GM18909 (cell line): ENCODE results near the gene CFAP54.
"Not testable (repeated sequence)": the region's sequence is repeated elsewhere in the genome, so short reads cannot be mapped to it uniquely, and the experiment has no call there.

Experiments
- ATAC-seq: cut with Tn5 transposase; IDR thresholded peaks from one replicate; pipeline ENCODE4 v1.9.1; 2021; ENCODE audit warnings: mild to moderate bottlenecking; ENCODE audit not compliant: unreplicated experiment, poor library complexity

The CFAP54 gene

DNA sequence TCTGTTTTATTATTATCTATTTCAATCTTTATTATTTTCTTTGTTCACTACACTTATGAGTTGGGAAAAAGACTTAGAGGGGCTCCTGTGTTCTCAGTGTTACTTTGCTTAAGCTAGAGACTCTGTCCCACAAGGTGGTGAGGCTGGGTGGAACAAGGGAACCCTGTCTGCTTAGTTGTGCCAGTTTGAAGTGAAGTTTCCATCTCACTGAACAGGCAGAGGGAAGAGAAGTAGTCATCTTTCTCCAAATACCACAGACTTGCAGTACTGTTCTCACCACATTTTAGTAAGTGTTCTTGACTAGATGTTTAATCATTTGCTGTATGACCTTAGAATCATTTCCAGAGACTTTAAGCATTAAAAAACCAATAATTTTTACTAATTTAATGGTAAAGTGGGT is 222.0 kb downstream of the CFAP54 start:
- no peak for ATAC-seq

DNA sequence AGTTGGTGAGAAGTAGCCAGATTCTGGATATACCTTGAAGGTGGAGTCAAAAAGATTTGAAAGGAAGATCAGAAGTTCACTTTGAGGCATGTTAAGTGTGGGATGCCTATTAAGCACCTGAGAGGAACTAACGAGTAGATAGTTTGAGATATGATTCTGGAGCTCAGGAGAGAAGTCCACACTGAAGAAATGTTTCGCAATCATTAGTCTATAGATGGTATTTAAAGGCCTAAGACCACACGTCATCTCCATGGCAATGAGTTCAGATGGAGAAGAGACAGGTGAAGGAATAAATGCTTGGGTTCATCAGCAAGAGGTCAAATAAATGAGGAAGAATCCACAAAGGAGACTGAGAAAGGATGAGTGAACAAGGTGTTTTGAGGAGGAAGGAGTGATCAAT is 224.8 kb downstream of the CFAP54 start:
- ATAC-seq: no peak

DNA sequence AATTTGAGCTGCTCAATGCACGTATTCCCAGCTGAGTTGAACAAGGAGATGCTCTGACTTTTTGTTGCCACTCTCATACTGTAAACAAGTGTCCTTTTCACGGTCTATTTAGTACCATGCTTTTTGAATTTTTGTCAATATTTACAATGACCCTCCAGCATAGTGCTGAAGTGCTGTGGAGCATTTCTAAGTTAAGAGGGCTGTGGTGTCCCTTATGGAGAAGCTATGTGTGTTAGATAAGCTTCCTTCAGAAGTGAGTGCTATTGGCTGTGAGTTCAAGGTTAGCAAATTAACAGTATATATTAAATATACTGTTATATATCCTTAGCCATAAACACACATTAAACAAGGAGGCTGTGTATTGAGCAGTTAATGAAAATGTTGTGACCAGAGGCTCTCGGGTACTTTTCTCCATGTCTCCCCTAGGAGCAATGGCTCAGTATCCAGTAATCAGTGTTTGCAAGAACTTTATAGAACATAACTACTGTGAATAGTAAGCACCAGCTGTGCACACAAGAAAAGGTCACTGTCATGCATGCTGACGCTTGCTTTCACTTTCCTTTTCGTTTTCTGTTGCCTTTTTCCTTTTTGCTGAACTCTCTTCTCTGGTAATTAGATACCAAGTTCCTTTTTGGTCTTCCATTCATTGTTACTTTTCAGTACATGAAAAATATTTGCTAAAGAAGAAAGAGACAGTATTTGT is 230.4 kb downstream of the CFAP54 start:
- peak; percentile 92 for ATAC-seq

DNA sequence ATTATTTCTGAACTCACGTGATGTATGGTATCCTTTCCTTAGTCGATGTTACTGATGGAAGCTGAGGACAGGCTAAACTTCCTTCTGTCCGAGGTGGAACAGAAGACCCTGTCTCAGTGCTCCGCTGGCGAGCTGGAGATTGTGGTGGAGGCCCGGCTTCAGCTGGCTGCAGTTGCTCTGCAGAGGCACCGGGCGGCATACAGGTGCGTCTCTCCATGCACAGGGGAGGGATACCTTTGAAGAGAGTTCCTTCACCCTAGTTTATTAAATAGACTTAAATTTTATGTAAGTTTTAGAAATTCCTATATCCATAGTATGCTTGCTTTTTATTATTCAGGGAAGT is 231.0 kb downstream of the CFAP54 start:
- ATAC-seq: peak; percentile 54

DNA sequence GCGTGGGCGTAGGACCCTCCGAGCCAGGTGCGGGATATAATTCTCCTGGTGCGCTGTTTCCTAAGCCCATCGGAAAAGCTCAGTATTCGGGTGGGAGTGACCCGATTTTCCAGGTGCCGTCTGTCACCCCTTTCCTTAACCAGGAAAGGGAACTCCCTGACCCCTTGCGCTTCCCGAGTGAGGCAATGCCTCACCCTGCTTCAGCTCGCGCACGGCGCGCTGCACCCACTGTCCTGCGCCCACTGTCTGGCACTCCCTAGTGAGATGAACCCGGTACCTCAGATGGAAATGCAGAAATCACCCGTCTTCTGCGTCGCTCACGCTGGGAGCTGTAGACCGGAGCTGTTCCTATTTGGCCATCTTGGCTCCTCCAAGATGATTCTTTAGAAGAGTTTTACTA is 240.1 kb downstream of the CFAP54 start:
- ATAC-seq: not testable (repeated sequence)

DNA sequence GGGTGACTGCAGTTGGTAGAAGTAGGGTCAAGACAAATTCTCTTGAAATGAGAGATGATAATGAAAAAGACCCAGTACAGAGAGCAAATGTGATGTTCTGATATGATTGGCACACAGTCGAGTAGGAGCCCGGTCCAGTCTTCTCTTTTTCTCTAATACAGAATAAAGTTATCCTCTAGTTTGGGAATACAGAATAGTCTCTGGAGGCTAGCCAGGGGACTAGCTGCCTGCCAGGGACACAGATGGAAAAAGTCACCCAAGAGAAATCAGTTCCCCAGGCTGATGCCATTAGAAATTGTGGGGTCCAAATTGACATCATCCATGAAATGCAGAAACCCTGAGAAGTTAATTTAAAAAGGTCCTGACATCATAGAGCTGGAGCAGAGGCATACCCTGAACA is 240.5 kb downstream of the CFAP54 start:
- ATAC-seq: no peak

DNA sequence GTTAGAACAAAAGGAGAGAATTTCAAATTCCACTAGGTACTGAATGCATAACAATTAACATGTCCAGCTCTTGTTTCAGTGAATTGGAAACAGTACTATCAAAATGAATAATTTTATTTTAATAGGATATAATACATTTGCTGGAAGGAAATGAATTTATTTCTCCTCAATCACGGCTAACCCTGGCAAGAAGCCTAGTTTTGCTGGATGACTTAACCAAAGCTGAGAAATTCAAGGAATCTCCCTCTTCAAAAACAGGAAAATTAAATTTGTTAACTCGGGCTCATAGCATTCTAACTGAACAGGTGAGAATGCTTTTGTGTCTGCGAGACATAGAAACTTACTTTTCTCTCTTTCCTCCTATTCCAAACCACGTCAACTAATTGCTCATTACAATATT is 254.2 kb downstream of the CFAP54 start:
- ATAC-seq: no peak

DNA sequence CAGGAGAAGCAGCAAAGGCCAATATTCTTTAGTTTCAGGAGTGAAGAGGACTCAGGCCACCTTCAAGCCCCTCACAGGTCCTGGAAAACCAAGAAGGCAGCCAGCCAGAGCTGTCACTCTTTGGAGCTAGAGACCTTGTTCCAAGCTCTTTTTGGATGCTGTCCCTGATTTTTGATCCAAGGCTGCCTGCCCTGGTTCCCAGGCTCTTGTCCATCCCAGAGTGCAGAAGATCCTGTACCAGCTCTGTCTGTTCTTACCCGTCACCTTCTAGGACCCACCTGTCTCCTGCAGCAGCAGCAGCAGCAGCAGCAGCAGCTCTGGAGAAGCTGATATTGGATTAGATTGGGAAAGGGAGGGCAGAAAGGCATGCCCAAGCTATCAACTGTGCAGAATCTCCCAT is 260.6 kb downstream of the CFAP54 start:
- no peak for ATAC-seq

DNA sequence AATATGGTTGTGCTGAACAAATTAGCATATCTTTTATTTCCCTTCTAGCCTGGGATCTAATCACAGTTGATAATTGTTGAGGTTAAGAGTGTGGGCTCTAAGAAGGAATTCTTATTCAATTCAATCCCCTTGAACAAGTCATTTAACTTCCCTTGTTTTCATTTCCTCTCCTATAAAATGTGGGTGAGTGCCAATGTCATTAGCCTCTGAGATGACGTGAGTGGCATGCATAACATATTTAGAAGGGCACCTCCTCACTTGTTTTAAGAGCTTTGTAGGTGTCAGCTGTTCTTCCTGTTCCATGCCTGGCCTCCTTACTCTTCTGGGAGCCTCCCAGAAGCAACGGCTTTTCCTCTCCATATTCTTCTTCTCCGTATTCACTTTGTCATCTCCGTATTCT is 262.2 kb downstream of the CFAP54 start:
- no peak for ATAC-seq

DNA sequence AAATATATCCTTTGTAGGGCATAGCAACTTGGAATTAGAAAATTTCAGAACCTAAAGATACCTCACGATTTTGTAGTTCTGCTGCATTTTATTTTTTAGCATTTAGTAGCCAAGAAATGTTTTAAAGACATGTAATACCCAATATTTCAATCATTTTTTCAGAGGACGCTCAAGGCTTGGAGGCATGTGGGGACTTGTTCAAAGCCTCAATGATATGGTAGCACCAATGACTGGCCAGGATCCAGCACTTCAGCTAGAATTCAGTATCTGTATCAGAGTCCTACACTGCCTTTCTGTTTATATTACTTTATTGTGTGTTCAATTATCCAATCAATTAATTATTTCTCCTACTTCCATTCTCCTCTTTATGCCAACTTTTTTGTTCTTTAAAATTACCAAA is 262.8 kb downstream of the CFAP54 start:
- no peak for ATAC-seq

DNA sequence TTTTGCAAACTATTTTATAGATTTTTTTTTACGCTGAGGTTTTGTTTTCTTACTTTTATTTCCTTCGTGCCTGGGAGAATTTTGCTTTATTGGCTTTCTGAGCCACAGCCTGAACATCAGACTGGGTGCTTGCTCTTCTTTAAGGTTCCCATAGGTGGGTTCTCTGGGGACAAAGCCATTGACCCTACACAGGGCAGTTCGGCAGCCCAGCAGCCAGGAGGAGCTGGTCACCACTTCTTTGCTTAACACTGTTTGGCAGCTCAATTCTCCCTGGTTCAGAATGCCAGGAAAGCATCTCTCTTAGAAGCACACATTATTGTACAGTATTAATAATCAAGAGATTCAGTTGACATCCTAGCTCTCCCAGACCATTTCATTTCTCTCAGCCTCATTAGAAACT is 276.9 kb downstream of the CFAP54 start:
- ATAC-seq: no peak

DNA sequence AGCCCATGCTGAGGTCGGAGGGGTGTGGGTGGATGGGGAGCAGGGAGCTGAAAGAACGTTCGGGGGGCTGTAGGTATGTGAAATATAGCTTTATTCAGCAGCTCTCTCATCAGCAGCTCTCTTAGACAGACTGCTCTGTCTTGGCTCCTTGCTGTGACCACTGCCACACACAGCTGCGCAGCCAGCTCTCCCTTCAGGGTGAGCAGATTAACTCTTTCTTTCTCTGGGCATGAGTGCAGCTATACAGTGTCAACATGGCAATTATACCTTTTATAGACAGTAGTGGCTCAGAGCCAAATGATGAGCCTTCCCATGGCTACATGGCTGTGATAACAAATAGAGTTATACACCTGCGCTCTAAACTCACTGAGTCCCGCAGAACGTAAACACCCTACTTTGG is 280.0 kb downstream of the CFAP54 start:
- no peak for ATAC-seq

DNA sequence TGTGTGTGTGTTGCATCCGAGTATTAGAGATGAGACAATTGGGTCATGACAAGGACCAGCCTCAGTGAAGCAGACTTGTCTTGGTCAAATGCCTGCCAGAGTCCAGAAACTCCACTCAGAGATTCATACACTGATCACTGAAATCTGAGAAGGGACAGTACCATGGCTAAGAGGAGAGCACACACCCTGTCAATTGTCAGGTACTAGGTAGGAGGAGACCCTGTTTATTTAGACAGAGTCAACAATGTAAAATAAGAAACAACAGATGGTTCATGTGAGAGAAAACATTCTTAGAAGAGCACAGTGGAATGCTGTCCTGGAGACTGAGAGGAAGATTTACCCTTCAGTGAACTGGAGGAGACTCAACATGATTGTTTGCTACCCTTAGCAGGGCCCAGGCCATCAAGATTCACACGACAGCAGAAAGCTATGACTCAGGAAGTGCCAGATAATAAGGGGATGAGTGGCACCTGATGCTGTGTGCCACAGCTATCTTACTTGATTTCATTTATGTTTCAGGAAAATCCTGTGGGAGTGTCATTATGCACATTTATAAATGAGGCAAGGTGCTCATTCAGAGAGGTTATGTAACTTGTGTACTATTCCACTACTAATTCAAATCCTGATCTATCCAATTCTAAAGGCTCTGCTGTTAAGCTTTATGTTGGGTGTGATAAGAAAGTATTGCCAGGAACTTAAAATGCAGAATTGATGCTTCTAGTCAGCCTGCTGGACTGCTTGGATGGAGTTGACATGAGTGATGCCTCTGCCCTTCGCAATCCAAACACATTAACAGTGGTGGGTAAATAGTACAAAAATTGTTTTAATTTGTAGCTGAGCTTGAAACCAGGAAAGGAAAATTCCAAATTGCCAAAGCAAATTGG is 281.1 kb downstream of the CFAP54 start:
- no peak for ATAC-seq

DNA sequence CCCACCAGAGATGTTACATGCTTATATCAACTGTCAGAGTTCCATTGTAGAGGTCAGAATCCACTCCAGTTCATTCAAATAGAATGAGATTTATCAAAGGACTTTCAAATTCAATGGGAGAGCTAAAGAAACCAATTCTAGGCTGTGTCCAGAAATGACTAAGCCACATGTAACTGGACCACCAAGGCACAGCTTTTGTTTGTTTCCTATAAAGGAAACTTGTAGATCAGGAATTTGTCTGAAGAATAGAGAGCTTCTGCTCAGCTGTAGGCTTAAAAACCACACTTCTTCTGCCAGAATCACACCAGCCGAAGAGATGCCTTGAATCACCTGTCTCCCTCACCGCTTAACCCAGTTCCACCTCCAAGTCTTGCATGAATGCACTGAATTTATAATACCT is 283.7 kb downstream of the CFAP54 start:
- ATAC-seq: no peak

DNA sequence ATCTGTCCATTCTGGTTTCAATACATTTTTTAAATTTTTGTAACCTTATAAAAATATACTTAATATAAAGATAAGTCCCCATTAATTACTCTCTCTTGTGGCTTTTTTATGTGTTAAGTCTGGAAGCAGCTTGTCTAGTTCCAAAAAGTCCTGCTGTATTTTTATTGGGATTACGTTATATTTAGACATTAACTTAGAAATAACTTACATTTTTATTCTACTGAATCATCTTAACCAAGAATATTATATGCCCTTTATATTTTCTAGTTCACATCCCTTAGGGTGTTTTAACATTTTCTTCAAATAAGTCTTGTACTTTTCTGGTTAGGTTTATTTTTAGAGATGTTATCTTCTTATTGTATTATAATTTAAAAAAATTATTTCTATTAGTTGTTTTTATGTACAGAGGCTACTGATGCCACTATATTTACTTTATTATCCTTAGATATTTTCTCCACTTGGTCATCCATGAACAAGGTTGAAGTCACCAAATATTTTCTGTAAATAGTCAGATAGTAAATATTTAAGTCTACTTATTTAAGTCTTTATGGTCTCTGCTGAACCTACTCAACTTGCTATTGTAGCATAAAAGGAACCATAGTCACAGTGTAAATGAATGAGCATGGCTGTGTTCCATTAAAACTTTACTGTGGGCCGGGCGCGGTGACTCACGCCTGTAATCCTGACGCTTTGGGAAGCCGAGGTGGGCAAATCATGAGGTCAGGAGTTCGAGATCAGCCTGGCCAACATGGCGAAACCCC is 285.3 kb downstream of the CFAP54 start:
- ATAC-seq: no peak

DNA sequence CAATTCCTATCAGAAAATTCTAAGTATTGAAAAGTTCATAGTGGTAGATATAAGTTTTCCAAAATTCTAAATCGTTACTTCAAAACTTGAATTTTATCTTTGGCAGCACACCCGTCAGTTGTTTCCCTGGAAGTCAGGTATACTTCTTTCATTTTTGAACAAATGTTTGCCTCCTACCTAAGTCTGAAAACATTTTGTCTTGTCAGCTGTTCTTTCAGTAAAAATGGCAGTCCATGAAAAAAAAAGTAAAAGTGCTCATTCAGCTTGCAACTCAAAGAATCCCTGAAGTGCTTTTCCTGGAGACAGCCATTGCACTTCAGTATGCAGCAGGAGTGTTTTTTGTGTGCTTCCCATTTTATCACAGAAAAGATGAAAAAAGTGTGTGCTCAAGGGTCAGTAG is 287.5 kb downstream of the CFAP54 start:
- no peak for ATAC-seq

DNA sequence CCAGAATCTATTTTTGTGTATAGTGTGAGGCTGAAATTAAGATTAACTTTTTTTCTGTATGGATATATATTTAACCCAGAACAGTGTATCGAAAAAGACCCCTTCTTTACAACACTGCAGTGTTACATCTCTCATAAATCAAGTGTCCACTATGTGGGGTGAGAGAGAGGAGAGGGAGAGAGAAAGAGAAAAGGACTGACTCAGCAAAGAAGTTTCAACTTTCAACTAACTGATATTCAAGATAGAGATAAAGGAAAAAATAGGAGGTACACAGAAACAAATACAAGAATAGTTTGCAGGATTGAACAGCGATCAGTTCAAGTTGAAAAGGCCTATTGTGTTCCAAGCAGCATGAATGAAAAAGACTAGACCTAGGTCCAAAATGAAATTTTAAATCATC is 291.0 kb downstream of the CFAP54 start:
- no peak for ATAC-seq

DNA sequence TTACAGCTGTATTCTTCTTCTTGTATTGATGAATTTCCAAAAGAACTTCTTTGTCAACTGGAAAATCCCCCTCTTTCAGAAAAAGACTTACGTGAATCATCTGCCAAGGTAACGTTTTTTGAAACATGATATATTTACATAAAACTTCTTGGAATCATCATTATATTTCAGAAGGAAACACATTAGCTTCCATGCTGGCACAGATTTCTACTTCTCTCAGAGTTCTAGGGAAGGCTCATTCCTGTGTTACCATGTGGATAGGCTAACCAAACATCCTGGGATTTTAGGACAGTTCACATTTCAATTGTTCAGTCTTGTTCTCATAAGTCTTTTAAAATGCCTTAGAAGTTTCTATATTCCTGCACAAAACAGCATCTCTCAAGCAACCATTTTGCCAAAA is 297.4 kb downstream of the CFAP54 start:
- ATAC-seq: no peak

DNA sequence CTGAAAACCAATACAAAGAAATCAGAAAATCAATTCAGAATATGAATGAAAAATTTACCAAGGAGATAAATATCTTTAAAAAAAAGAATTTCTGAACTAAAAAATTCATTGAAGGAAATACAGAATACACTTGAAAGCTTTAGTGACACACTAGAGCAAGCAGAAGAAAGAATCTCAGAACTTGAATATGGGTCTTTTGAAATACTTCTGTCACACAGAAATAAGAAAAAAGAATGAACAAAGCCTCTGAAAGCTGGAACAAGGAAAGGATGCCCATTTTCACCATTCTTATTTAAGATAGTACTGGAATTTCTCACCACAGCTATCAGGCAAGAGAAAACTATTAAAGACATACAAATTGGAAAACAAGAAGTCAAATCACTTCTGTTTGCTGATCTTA is 314.6 kb downstream of the CFAP54 start:
- no peak for ATAC-seq

DNA sequence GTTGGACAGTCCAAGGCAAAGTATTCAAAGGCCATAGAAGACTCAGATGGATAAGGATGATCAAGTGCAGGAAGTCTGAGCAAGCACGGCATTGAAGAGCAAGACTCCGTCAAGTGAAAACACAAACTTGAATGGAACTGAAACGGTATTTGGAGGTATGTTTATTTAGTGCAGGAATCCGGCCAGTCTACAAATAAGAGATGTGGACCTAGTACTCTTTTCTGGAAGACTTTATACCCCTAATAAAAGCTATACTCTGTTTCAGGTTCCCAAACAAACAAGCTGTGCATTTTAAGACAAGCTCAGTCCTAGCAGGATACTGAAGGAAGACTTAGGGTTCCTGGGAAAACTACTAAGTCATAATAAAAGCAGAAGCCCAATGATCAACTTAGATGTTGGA is 316.9 kb downstream of the CFAP54 start:
- ATAC-seq: no peak

DNA sequence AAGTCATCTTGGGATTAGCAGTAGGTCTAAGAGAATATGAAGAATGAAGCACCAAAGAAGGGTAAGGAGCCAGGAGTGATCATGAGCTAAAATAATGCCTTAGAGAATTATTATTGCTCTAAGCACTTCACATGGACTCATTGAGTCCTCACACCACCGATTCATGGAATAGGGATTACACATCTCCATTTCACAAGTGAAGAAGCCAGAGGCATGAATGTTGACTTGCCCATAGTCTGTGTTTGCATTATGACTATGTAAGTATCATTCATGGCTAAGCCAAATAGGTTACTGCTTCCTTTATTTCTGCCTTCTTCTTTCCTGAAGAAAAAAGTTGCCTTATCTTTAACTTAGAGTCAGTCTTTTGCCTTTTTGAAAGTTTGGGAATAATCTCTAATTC is 318.4 kb downstream of the CFAP54 start:
- ATAC-seq: no peak
